ENCODE results near the gene CDC42BPB.
A peak's percentile ranks its signal among the peaks of the same experiment; 100 is the strongest.
"Not testable (repeated sequence)": the region's sequence is repeated elsewhere in the genome, so short reads cannot be mapped to it uniquely, and the experiment has no call there.

CDC42BPB gene

DNA sequence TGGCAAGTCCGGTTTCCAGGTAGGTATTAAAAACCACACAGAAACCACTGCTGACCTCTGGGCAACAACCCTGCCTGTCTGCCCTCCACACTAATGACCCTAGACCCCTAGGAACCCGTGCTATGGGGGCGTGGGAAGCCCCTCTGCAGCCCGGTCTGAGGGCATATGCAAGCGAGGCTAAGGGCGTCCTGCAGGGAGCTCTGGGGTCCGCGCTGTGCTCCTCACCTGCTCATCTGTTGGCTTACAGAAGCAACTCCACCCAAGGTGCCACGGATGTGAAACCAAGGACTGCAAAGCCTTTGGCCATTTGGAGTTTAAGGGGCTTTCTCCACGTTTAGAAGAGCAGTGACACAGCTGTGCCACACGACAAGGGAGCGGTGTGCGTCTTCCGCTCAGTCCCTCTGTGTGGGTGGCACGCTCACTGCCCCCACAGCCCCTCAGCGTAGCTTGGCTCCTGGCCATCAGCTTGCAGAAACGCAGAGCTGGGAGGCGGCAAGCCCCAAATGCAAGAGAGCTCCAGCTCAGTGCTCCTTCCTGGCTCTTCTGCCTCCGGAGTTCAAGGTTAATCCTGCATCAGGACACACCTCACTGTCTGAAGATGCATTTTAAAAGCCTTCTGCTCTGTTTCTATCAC lies 116.5 kb downstream of the CDC42BPB start:
- no peak for DNase-seq

DNA sequence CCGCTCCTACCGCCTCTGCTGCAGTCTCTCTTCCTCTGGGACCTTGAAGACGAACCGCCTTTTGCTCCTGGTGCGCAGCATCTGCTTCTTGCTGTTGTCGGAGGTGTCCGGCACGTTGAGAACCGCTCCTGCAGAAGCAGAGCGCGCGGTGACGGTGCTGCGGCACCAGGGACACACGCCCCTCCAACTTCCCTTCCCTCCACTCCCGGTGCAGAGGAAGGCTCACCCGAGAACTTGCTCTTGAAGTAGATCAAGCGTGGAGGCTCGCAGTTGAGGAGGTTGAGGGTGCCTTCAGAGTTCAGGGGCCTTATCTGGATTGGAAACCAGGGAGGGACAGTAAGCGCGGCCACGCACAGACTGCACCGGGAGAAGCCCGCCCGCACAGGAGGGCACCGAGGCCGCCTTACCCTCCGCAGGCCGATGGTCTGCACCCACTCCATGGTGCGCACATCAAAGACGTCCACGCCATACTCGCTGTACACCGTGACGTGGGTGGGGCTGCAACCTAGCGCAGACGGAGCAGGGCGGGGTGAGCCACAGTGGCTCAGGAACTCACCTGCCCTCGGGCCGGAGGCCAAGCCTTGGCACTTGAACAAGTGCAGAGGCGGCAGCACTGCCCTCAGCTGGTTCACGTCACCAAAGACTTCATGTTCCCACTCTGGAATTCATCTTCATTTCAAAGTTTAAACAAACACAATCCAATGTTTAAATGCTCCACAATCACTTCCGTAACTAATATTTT lies 117.4 kb downstream of the CDC42BPB start:
- no peak for DNase-seq

DNA sequence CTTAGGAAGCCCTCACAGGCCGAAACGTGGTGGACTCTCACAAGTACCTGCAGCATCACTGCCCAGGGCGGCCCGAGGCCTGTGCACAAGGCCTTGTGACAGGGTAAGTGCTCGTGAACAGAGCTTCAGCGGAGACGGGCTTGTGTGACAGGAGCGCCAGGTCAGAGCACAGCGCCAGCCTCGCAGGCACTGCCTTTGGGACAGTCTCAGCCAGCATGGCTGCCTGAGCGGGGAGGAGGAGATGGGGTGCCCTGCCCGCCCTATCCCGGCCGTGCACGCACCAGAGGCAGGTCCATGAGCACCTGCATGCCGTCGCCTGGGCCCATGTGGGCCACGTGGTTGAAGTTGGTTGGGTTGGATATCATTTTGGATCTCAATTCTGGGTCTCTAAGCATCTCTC lies 118.0 kb downstream of the CDC42BPB start:
- no peak for DNase-seq

DNA sequence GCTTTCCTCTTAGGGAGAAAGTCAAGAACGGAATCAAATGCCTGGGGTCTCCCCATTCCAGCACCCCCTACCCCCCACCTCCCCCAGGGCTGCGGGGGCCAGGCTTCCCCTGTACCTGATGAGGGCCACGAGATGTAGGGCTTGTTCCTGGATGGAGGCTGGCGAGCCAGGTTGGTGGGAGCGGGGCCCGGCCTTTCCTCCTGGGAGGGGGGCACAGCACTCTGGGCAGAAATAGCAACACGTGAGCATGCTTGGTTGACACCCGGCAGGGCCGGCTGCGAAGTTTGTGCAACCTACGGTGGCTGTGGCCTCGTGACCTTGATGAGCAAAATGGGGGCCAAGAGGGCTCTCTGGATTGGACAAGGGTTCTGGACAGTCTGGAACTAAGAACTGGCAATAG lies 119.2 kb downstream of the CDC42BPB start:
- no peak for DNase-seq

DNA sequence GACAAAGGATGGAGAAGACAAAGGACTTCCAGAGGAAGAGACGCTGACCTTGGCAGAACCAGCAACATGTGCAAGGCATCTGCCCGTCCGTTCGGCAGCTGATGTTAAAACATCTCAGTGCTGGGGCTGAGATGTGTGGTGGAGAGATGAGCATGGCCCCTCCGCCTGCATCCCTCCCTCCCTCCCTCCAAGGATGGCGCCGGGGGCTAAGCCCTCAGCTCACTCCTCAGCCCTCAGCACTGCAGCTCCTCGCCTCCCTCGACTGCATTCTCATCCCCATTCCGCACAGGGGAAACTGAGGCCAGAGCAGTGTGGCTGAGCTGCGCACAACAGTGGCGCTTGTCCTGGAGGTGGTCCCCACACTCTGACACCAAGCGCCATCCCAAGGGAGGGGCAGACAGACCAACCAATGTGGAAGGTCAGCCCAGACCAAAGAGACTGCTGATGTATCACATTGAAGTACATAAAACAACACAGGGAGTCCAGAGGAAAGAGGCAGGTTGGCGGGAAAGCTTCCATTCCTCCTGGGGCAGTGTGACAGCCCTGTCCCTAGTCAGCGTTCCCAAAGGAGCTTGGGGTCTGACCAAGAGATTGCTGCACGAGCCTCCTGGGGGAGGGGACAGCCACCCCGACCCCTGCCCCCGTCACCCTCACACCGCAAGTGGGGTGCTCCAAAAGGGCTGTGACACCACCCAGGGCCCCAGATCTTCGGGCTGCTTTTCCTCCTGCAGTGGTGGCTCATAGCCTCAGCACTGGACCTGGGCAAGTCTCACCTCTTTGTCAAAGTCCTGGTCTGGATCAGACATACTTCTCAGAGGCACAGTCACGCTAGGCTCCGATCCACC lies 119.8 kb downstream of the CDC42BPB start:
- DNase-seq, result no peak

DNA sequence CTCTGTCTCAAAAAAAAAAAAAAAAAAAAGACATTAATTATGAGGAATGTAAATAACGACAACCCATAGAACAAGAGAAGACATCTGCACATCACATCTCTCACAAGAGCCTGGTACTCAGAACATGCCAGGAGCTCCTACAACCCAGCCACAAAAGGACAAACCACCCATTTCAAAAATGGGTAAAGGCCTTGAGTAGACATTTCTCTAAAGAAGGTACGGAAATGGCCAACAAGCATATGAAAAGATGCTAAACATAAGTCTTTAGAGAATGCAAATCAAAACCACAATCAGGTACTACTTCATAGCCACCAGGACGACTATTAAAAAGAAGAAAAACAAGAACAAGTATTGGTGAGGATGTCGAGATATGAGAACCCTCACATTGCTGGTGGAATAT lies 121.6 kb downstream of the CDC42BPB start:
- DNase-seq, result no peak

DNA sequence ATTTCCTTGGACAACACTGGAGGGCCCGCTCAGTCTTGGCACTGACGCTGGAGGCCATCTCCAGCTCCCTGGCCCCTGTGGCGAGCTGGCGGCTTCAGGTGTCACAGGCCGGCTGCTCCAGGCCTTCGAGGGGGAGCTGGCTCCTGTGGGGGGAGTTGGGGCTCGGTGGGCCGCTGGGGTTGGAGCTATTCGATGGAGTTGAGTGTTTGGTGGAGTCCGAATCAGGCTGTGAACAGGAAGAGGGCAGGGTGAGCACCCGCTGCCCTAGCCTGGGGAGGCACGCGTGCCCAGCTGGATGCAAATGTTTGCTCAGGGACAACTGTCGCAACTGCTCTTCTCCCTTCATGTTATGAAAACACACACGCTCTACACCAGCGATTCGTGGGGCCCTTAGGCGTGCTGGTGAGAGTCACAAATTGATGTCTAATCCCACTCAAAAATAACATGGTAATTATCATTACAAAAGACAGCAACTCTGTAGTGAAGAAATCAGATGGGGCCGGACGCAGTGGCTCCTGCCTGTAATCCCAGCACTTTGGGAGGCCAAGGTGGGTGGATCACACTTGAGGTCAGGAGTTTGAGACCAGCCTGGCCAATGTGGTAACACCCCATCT lies 123.6 kb downstream of the CDC42BPB start:
- no peak for DNase-seq

DNA sequence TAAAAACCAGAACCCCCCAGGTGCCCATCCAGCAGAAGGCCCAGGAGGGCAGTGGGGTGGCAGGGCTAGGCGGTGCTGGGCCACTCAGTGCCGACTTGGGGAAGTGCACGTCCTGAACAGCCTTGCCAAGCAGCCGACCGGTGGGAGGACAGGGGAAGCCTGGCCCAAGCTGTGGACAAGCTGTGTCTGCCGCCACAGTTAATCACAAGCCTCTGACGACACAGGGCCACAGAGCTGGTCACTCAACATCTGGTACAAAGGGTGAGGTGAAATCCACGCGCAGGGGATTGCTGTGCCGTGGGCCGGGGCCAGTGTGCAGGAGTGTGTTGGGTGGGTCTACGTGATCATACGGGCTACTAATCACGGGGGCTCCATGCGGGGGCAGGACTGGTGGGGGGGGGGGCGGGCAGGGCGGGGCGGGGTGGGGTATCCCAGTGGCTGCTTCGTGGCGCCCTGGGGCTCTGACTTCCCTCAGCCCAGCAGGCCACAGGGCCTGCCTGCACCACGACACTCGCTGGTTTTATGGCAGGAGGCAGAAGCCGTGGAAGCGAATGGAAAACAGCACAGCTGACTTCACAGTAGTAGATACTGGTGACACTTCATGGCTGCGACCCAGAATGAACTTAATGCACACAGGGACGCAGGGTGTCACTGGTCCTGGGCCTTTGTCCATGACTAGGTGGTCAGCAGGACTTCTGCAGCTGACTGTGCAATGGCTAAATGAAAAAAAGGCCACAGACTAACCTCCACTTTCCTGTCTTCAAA lies 124.7 kb downstream of the CDC42BPB start:
- DNase-seq, result no peak

DNA sequence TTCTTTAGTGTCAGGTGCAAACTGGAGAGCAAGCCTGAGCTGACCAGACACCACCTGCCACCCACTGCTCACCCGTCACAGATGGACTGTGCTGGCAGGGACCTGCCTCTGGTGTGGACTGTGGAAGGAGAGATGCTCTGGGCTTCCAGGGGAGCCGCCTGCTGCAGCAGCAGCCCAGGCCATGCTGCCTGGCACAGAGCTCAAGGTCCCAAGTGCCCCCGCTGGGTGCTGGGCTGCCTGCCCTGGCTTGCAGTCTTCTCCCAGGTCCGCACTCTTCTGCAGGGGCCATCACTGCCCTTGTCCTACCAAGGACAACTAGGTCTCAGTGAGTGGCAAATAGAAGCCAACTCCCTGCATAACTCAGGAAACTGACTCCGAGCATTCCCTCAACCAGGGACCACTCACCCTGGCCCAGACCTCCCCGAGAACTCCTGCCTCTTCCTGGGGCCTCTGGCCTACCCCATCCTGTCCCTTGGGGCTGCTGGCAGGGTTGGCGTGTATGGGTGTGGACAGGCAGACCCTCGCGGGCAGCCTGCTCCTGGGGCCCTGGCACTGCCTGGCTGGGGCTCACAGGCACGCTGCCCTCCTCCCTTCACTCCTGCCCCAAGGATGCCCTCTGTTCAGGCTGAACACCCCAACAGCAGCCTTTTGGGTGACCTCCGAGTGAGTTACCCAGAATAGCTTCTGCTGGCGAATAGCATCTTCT lies 125.6 kb downstream of the CDC42BPB start:
- DNase-seq, result no peak

DNA sequence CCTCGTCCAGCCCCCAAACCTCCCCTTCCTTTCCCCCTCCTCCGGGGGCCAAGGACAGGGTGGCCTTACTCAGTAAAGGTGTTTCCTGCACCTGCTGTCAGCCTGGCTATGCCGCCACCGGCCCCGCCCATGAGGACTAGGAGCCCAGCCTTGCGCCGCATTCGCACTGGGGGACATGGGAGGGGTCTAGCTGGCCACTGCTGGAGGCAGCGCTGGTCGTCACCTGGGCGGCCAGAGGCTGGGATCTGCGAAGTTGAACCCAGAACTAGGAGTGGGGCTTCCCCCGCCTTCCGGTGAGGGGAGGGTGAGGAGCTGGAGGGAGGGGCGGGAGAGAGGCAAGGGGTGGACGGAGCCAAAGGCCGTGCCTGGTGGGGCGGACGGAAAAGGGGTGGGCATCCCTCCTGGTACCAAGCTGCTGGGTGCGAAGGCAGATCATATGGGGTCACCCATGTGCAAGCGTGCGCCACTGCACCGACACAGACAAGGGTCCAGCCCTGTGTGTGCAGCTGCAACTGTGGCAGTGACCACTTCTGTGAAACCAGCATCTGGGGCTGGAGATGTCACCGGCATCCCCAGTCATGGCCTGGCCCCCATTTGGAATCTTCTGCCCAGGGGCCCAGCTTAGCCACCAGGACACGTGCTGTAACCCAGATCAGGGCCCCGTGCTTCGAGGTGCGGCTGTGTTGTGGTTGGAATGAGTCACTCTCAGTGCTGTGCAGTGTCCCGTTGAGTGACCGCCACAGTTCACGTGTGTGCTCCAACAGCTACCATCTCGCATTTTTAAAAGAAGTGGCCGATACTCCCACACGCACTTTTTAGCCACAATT lies 126.4 kb downstream of the CDC42BPB start:
- DNase-seq, result no peak

DNA sequence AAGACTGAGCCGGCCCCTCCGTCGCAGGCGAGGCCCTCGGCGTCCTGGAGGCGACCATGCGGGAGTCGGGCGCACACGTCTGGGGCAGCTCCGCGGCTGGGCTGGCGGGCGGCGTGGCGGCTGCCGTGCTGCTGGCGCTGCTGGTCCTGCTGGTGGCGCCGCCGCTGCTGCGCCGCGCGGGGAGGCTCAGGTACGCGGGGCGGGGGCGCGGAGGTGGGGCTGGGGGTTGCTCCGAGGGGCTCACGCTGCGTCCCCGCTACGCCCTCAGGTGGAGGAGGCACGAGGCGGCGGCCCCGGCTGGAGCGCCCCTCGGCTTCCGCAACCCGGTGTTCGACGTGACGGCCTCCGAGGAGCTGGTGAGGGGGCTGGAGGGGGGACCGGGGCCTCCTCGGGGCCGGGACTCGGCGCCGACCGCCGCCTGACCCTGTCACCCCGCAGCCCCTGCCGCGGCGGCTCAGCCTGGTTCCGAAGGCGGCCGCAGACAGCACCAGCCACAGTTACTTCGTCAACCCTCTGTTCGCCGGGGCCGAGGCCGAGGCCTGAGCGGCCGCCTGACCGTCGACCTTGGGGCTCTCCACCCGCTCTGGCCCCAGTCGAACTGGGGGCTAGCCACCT lies 127.1 kb downstream of the CDC42BPB start:
- no peak for DNase-seq

DNA sequence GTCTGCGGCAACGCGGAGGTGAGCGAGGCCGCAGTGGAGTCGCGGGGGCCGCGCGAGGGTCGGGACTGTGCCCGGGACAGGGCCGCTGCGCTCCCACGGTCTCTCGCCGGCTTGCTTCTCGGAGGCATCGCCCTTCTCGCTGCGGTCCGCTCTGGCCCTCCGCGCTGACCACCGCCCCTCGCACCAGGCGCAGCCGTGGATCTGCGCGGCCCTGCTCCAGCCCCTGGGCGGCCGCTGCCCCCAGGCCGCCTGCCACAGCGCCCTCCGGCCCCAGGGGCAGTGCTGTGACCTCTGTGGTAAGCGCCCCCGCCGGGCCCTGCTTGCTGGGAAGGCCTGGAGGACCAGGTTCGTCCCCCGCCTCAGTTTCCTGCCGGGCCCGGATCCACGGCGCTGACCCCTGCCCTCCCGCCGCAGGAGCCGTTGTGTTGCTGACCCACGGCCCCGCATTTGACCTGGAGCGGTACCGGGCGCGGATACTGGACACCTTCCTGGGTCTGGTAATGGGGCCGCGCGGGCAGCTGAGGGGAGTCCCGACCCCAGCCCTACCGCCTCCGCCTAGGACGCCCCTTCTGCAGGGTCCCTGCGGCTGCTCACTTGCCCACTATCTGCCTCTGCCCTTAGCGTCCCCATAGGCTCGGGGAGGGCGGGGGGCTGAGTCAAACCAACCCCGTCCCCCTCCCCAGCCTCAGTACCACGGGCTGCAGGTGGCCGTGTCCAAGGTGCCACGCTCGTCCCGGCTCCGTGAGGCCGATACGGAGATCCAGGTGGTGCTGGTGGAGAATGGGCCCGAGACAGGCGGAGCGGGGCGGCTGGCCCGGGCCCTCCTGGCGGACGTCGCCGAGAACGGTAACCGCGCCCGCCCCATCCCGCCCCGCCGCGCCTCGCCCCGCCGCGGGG lies 127.9 kb downstream of the CDC42BPB start:
- no peak for DNase-seq

DNA sequence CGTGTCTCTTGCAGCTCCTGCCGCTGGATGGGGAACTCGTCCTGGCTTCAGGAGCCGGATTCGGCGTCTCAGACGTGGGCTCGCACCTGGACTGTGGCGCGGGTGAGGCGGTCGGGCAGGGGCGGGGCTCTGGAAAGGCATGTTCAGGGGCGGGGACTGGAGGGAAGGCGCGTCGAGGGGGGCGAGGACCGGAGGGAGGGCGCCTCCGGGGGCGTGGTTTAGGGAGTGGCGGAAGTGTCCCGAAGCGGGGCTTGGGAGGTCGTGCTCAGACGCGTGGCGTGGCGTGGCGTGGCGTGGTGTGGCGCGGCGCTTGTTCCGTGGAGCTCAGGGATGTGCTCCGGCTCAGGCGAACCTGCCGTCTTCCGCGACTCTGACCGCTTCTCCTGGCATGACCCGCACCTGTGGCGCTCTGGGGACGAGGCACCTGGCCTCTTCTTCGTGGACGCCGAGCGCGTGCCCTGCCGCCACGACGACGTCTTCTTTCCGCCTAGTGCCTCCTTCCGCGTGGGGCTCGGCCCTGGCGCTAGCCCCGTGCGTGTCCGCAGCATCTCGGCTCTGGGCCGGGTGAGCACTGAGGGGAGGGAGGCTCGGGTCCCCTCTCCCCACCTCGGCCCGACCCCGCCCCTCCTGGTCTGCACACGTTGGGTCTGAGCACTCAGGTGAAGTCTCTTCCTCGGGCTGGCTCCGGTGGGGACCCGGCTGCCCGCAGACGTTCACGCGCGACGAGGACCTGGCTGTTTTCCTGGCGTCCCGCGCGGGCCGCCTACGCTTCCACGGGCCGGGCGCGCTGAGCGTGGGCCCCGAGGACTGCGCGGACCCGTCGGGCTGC lies 128.7 kb downstream of the CDC42BPB start:
- peak; percentile 78 for DNase-seq

DNA sequence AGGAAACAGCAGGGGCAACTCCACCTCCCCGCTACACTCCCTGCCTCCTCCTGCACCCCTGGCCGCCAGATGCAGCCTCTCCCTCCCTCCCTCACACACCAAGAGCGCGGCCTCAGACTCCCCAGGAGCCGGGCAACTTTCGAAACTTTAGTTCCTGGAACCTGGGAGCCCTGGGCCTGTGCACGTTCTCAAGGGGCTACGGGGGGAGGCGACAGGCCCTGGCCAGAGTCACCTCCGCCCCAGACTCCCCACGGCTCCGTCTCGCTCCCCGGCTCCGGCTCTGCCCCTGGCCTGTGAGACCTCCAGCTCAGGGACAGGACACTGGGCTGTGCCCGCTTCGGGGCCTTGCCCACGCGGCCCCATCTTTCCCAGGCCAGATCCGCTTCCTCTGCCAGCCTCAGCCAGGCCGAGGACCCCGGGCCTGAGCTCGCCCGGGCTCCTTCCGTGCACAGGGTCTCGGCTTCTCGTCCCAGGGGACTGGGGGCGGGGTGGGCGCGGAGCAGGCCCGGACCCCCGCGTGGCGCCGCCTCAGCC lies 129.4 kb downstream of the CDC42BPB start:
- DNase-seq, result no peak

DNA sequence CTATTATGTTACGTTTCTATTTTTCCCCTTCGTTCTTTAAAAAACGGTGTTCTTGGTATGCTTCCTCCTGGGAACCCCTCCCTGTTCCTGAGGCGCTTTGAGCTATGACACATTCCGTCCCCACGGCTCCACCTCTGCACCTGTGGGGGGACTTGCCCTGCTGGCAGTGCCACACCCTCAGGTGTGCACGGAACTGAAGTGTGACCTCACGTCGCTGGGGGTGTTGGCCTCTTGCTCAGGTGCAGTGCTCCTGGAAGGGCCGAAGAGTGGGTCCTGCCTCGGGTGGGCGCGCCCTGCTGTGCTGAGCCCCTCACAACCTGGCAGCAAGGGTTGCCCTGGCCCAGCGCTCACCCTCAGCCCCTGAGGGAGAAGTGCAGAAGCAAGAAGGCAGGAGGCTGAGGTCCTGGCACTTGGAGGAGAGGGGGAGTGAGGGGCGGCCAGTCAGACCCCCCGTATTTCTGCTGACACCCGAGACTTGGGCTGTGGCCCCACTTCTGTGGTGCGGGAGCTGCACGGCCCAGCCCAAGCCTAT lies 129.9 kb downstream of the CDC42BPB start:
- no peak for DNase-seq

DNA sequence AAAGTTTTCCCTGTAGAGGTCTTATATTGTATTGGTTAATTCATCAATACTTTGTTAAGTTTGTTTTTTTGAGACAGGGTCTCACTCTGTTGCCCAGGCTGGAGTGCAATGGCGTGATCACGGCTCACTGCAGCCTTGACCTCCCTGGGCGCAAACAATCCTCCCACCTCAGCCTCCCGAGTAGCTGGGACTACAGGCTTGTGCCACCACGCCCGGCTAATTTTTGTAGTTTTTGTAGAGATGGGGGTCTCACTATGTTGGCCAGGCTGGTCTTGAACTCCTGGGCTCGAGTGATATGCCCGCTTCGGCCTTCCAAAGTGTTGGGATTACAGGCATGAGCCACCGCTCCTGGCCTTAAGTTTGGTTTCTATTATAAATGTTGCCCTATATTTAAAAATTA lies 130.5 kb downstream of the CDC42BPB start:
- not testable (repeated sequence) for DNase-seq

DNA sequence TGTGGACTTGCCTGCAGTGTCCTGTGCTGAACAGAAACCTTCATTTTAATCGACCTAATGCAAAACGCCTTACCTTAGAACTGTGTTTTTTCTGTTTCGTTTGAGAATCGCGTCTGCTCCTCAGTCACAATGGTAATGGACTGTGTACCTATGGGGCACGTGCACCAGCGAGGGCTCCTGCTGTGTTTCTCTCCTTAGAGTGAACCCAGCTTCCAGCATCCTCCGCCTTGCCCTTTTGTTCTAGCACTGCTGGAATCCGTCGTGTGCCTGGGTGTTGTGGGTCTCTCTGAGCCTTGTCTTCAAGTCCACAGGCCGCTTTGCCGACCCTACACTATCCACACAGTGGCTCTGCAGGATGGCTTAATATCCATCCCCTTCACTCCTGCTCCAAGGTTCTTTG lies 131.2 kb downstream of the CDC42BPB start:
- DNase-seq, result no peak

DNA sequence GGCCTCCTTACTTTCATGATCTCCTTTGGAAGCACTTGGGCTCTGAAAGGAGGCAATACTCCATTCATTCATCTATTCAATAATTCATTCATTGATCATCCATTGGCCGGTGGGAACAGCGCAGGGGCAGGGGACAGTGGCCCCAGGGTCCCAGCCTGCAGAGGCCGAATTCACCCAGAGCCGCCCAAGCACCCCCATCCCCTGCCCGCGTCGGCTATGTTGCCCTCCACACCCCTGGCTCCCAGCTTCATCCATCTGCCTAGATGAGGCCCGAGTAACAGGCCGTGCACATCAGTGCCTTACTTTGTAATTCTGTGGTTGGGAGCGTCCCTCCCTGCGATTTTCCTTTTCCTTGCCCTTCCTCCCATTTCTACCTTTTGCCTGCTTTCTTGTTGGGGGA lies 131.7 kb downstream of the CDC42BPB start:
- DNase-seq, result no peak

Measured in activated gamma-delta T cell treated with Interleukin-2 at 50 U/mL for 16 hours (primary cell).